Neural cell (in vitro differentiated cells): ENCODE results near the gene SPECC1. TPM values are rescaled to one million over a fixed set of nuclear protein-coding genes. Genes with fewer than 3 reads are reported as not detected.

Source experiments
- H2AFZ ChIP-seq: fragments of 200-600, 300-800 bp; sonication (generic), shearing (Covaris generic); 2 replicates; pipeline ENCODE4 v1.6.0; 2014; ENCODE audit warnings: low read depth, mild to moderate bottlenecking, antibody characterized with exemption, low read length, moderate library complexity
- H3F3A ChIP-seq: fragments of 200-600 bp; shearing (Covaris generic); 2 replicates; pipeline ENCODE4 v1.6.1; 2016; ENCODE audit warnings: mild to moderate bottlenecking, moderate library complexity, mixed read lengths, antibody characterized with exemption, low read length; ENCODE audit not compliant: insufficient read depth, poor library complexity, severe bottlenecking
- H3K27ac ChIP-seq: fragments of 200-600, 300-800 bp; sonication (generic), shearing (Covaris generic); 2 replicates; pipeline ENCODE4 v1.5.1; 2014; ENCODE audit warnings: mild to moderate bottlenecking, low read length, moderate library complexity
- H3K27me3 ChIP-seq: fragments of 300-800, 200-600 bp; sonication (generic), shearing (Covaris generic); 2 replicates; pipeline ENCODE4 v1.6.0; 2014; ENCODE audit warnings: mild to moderate bottlenecking, low read depth, low read length, moderate library complexity; ENCODE audit not compliant: insufficient read depth
- H3K36me3 ChIP-seq: fragments of 300-800, 200-600 bp; sonication (generic), shearing (Covaris generic); 2 replicates; pipeline ENCODE4 v1.5.1; 2014; ENCODE audit warnings: mild to moderate bottlenecking, antibody characterized with exemption, low read length, moderate library complexity; ENCODE audit not compliant: insufficient read depth
- H3K4me2 ChIP-seq: fragments of 300-800, 200-600 bp; sonication (generic), shearing (Covaris generic); 2 replicates; pipeline ENCODE4 v1.6.0; 2014; ENCODE audit warnings: mild to moderate bottlenecking, low read length
- H3K4me3 ChIP-seq: fragments of 300-800, 200-600 bp; sonication (generic), shearing (Covaris generic); 2 replicates; pipeline ENCODE4 v1.5.1; 2014; ENCODE audit warnings: mild to moderate bottlenecking, low read length, moderate library complexity
- H3K79me2 ChIP-seq: fragments of 200-600 bp; shearing (Covaris generic); replicated peaks from 2 replicates; pipeline ENCODE4 v1.6.0; 2014; ENCODE audit warnings: mild to moderate bottlenecking, low read length, moderate library complexity; ENCODE audit not compliant: insufficient read depth
- H3K9ac ChIP-seq: fragments of 300-800, 200-600 bp; sonication (generic), shearing (Covaris generic); 2 replicates; pipeline ENCODE4 v1.6.1; 2016; ENCODE audit warnings: mild to moderate bottlenecking, low read length, mixed read lengths
- H3K9me2 ChIP-seq: fragments of 200-600 bp; shearing (Covaris generic); 2 replicates; pipeline ENCODE4 v1.6.1; 2016; ENCODE audit warnings: mild to moderate bottlenecking, low read length, mixed read lengths; ENCODE audit not compliant: insufficient read depth
- H3K9me3 ChIP-seq: fragments of 200-600, 300-800 bp; sonication (generic), shearing (Covaris generic); 2 replicates; pipeline ENCODE4 v1.6.1; 2016; ENCODE audit warnings: mild to moderate bottlenecking, mixed run types, low read length, moderate library complexity, mixed read lengths
- H4K20me1 ChIP-seq: fragments of 200-600 bp; shearing (Covaris generic); 2 replicates; pipeline ENCODE4 v1.6.1; 2016; ENCODE audit warnings: mild to moderate bottlenecking, mixed run types; ENCODE audit not compliant: insufficient read depth
- CTCF ChIP-seq: fragments of 450-650 bp; IDR thresholded peaks from 2 replicates; pipeline ENCODE4 v1.5.1; 2014; ENCODE audit warnings: antibody characterized with exemption, mild to moderate bottlenecking, moderate library complexity; ENCODE audit not compliant: poor library complexity, severe bottlenecking
- EP300 ChIP-seq: fragments of 450-650 bp; conservative IDR thresholded peaks from 2 replicates; pipeline ENCODE4 v1.6.1; 2014; ENCODE audit warnings: antibody characterized with exemption, mild to moderate bottlenecking, moderate library complexity; ENCODE audit not compliant: poor library complexity, severe bottlenecking
- EZH2 ChIP-seq: fragments of 200-600, 300-800 bp; shearing (Covaris generic), sonication (generic); IDR thresholded peaks from 2 replicates; pipeline ENCODE4 v1.6.1; 2014; ENCODE audit warnings: antibody characterized with exemption, low read length, borderline replicate concordance, mild to moderate bottlenecking; ENCODE audit not compliant: insufficient read depth, poor library complexity, severe bottlenecking
- MXI1 ChIP-seq: fragments of 450-650 bp; conservative IDR thresholded peaks from 2 replicates; pipeline ENCODE4 v1.6.1; 2014; ENCODE audit warnings: antibody characterized with exemption, mild to moderate bottlenecking; ENCODE audit not compliant: poor library complexity, severe bottlenecking
- POLR2AphosphoS5 ChIP-seq: IDR thresholded peaks from 2 replicates; pipeline ENCODE4 v1.6.1; 2012
- RAD21 ChIP-seq: fragments of 450-650 bp; conservative IDR thresholded peaks from 2 replicates; pipeline ENCODE4 v1.6.1; 2014; ENCODE audit warnings: antibody characterized with exemption, mild to moderate bottlenecking, moderate library complexity
- REST ChIP-seq: IDR thresholded peaks from 2 replicates; pipeline ENCODE4 v1.6.1; 2012; ENCODE audit warnings: borderline replicate concordance
- SMC3 ChIP-seq: fragments of 450-650 bp; conservative IDR thresholded peaks from 2 replicates; pipeline ENCODE4 v1.6.1; 2014; ENCODE audit warnings: antibody characterized with exemption, mild to moderate bottlenecking, moderate library complexity; ENCODE audit not compliant: poor library complexity
- TAF1 ChIP-seq: IDR thresholded peaks from 2 replicates; pipeline ENCODE4 v1.6.1; 2012; ENCODE audit warnings: low read depth
- polyA plus RNA-seq: library from polyadenylated mRNA; depleted of rRNA; stranded (reverse); fragments of >200 nt; gene quantifications from 2 replicates; pipeline ENCODE4 v1.2.3, GENCODE V29; 2014

Gene SPECC1
- polyA plus RNA-seq, 1 donor from 2014 or later, result 8.6 TPM

- H3K36me3 ChIP-seq, result no peaks in the 10 kb centered on the region
- no peak overlapping the region for H2AFZ ChIP-seq
- H3K9ac ChIP-seq, result no peak overlapping the region
- H3K79me2 ChIP-seq, result no peaks in the 10 kb centered on the region
- H3K9me2 ChIP-seq, result no peaks in the 10 kb centered on the region
- H3K27me3 ChIP-seq, result no peaks in the 10 kb centered on the region
- H3K4me2 ChIP-seq, result no peak overlapping the region
- TF ChIP-seq POLR2AphosphoS5, result no peak
- no peak for TF ChIP-seq RAD21
- TF ChIP-seq EZH2, result no peak
- no peak for TF ChIP-seq REST
- no peak for TF ChIP-seq TAF1
- TF ChIP-seq CTCF, result no peak
- no peak for TF ChIP-seq SMC3
- TF ChIP-seq EP300, result no peak
- no peaks in the 10 kb centered on the region for H3F3A ChIP-seq
- H3K27ac ChIP-seq, result no peak overlapping the region
- H3K4me3 ChIP-seq, result no peak overlapping the region
- no peaks in the 10 kb centered on the region for H3K9me3 ChIP-seq
- no peaks in the 10 kb centered on the region for H4K20me1 ChIP-seq
Observed at GRCh38 chr17:20282526-20283308, 273.6 kb downstream of the SPECC1 start.

- no peaks in the 10 kb centered on the region for H4K20me1 ChIP-seq
- H3F3A ChIP-seq, result no peaks in the 10 kb centered on the region
- TF ChIP-seq EP300, result no peak
- no peak for TF ChIP-seq RAD21
- no peak for TF ChIP-seq CTCF
- no peak for TF ChIP-seq POLR2AphosphoS5
- TF ChIP-seq SMC3, result no peak
- TF ChIP-seq EZH2, result no peak
- TF ChIP-seq TAF1, result no peak
- TF ChIP-seq MXI1, result no peak
- no peak for TF ChIP-seq REST
- no peaks in the 10 kb centered on the region for H3K36me3 ChIP-seq
- no peak overlapping the region for H3K9ac ChIP-seq
- no peaks in the 10 kb centered on the region for H3K9me3 ChIP-seq
- no peak overlapping the region for H3K4me2 ChIP-seq
- H3K27ac ChIP-seq, result no peak overlapping the region
- H3K9me2 ChIP-seq, result no peaks in the 10 kb centered on the region
- H3K27me3 ChIP-seq, result no peaks in the 10 kb centered on the region
- no peak overlapping the region for H3K4me3 ChIP-seq
- no peaks in the 10 kb centered on the region for H3K79me2 ChIP-seq
- no peak overlapping the region for H2AFZ ChIP-seq
Observed at GRCh38 chr17:20284022-20284421, 274.9 kb downstream of the SPECC1 start.
